ENCODE measurements around the gene MTG2.

Gene MTG2

GRCh38 chr20:62167474-62167873 is 15.4 kb upstream of the MTG2 start:
- Histone ChIP-seq H3K4me3 (ENCODE audit: low read length) (no peak overlapping the region), H3K27me3 (ENCODE audit: control insufficient read depth, insufficient read depth, low read length) (no peaks in the 10 kb centered on the region), H3K4me1 (ENCODE audit: control insufficient read depth, insufficient read depth, low read length) (no peaks in the 10 kb centered on the region), H3K36me3 (ENCODE audit: control insufficient read depth, insufficient read depth, low read length) (no peaks in the 10 kb centered on the region), H3K9ac (ENCODE audit: low read length) (no peak overlapping the region), H3K9me3 (ENCODE audit: control insufficient read depth, low read length) (no peaks in the 10 kb centered on the region)

- Histone ChIP-seq H3K4me3 (ENCODE audit: low read length) (no peak overlapping the region), H3K36me3 (ENCODE audit: control insufficient read depth, insufficient read depth, low read length) (no peaks in the 10 kb centered on the region), H3K9ac (ENCODE audit: low read length) (no peak overlapping the region), H3K4me1 (ENCODE audit: control insufficient read depth, insufficient read depth, low read length) (no peaks in the 10 kb centered on the region), H3K9me3 (ENCODE audit: control insufficient read depth, low read length) (no peaks in the 10 kb centered on the region), H3K27me3 (ENCODE audit: control insufficient read depth, insufficient read depth, low read length) (no peaks in the 10 kb centered on the region)
Measured at GRCh38 chr20:62168061-62168460, 14.8 kb upstream of the MTG2 start.

GRCh38 chr20:62168890-62169435 is 13.9 kb upstream of the MTG2 start:
- no peak overlapping the region for H3K9ac ChIP-seq (ENCODE audit: low read length)
- H3K27me3 ChIP-seq (ENCODE audit: control insufficient read depth, insufficient read depth, low read length), result no peaks in the 10 kb centered on the region
- no peaks in the 10 kb centered on the region for H3K36me3 ChIP-seq (ENCODE audit: control insufficient read depth, insufficient read depth, low read length)

GRCh38 chr20:62170536-62170935 is 12.3 kb upstream of the MTG2 start:
- H3K9ac ChIP-seq (ENCODE audit: low read length), result no peak overlapping the region
- H3K4me1 ChIP-seq (ENCODE audit: control insufficient read depth, insufficient read depth, low read length), result no peaks in the 10 kb centered on the region
- H3K36me3 ChIP-seq (ENCODE audit: control insufficient read depth, insufficient read depth, low read length), result no peaks in the 10 kb centered on the region
- no peaks in the 10 kb centered on the region for H3K9me3 ChIP-seq (ENCODE audit: control insufficient read depth, low read length)
- no peak overlapping the region for H3K4me3 ChIP-seq (ENCODE audit: low read length)
- H3K27me3 ChIP-seq (ENCODE audit: control insufficient read depth, insufficient read depth, low read length), result no peaks in the 10 kb centered on the region

More at GRCh38 chr20:62168890-62169435, 13.9 kb upstream of the MTG2 start:
- Histone ChIP-seq H3K4me1 (ENCODE audit: control insufficient read depth, insufficient read depth, low read length) (no peaks in the 10 kb centered on the region), H3K9me3 (ENCODE audit: control insufficient read depth, low read length) (no peaks in the 10 kb centered on the region), H3K4me3 (ENCODE audit: low read length) (no peak overlapping the region)

GRCh38 chr20:62171245-62171644 is 11.6 kb upstream of the MTG2 start:
- Histone ChIP-seq H3K36me3 (ENCODE audit: control insufficient read depth, insufficient read depth, low read length) (no peaks in the 10 kb centered on the region), H3K4me1 (ENCODE audit: control insufficient read depth, insufficient read depth, low read length) (no peaks in the 10 kb centered on the region), H3K4me3 (ENCODE audit: low read length) (no peak overlapping the region), H3K9ac (ENCODE audit: low read length) (no peak overlapping the region), H3K27me3 (ENCODE audit: control insufficient read depth, insufficient read depth, low read length) (no peaks in the 10 kb centered on the region), H3K9me3 (ENCODE audit: control insufficient read depth, low read length) (no peaks in the 10 kb centered on the region)

- Histone ChIP-seq H3K36me3 (ENCODE audit: control insufficient read depth, insufficient read depth, low read length) (no peaks in the 10 kb centered on the region), H3K9me3 (ENCODE audit: control insufficient read depth, low read length) (no peaks in the 10 kb centered on the region)
Measured at GRCh38 chr20:62172666-62173065, 10.2 kb upstream of the MTG2 start.

GRCh38 chr20:62174021-62174804 is 8.6 kb upstream of the MTG2 start:
- Histone ChIP-seq H3K9ac (ENCODE audit: low read length) (no peak overlapping the region), H3K4me1 (ENCODE audit: control insufficient read depth, insufficient read depth, low read length) (no peaks in the 10 kb centered on the region), H3K9me3 (ENCODE audit: control insufficient read depth, low read length) (no peaks in the 10 kb centered on the region), H3K4me3 (ENCODE audit: low read length) (no peak overlapping the region), H3K27me3 (ENCODE audit: control insufficient read depth, insufficient read depth, low read length) (no peaks in the 10 kb centered on the region), H3K36me3 (ENCODE audit: control insufficient read depth, insufficient read depth, low read length) (no peaks in the 10 kb centered on the region)

More at GRCh38 chr20:62172666-62173065, 10.2 kb upstream of the MTG2 start:
- Histone ChIP-seq H3K27me3 (ENCODE audit: control insufficient read depth, insufficient read depth, low read length) (no peaks in the 10 kb centered on the region), H3K4me1 (ENCODE audit: control insufficient read depth, insufficient read depth, low read length) (no peaks in the 10 kb centered on the region), H3K9ac (ENCODE audit: low read length) (no peak overlapping the region), H3K4me3 (ENCODE audit: low read length) (no peak overlapping the region)

GRCh38 chr20:62174870-62175624 is 7.8 kb upstream of the MTG2 start:
- Histone ChIP-seq H3K9me3 (ENCODE audit: control insufficient read depth, low read length) (no peaks in the 10 kb centered on the region), H3K27me3 (ENCODE audit: control insufficient read depth, insufficient read depth, low read length) (no peaks in the 10 kb centered on the region), H3K9ac (ENCODE audit: low read length) (no peak overlapping the region), H3K36me3 (ENCODE audit: control insufficient read depth, insufficient read depth, low read length) (no peaks in the 10 kb centered on the region), H3K4me1 (ENCODE audit: control insufficient read depth, insufficient read depth, low read length) (no peaks in the 10 kb centered on the region), H3K4me3 (ENCODE audit: low read length) (no peak overlapping the region)

- Histone ChIP-seq H3K4me3 (ENCODE audit: low read length) (no peak overlapping the region), H3K36me3 (ENCODE audit: control insufficient read depth, insufficient read depth, low read length) (no peaks in the 10 kb centered on the region), H3K9me3 (ENCODE audit: control insufficient read depth, low read length) (no peaks in the 10 kb centered on the region), H3K4me1 (ENCODE audit: control insufficient read depth, insufficient read depth, low read length) (no peaks in the 10 kb centered on the region), H3K9ac (ENCODE audit: low read length) (no peak overlapping the region), H3K27me3 (ENCODE audit: control insufficient read depth, insufficient read depth, low read length) (no peaks in the 10 kb centered on the region)
Measured at GRCh38 chr20:62175711-62176110, 7.1 kb upstream of the MTG2 start.

GRCh38 chr20:62176866-62177265 is 6.0 kb upstream of the MTG2 start:
- no peaks in the 10 kb centered on the region for H3K9me3 ChIP-seq (ENCODE audit: control insufficient read depth, low read length)
- H3K9ac ChIP-seq (ENCODE audit: low read length), result no peak overlapping the region
- no peaks in the 10 kb centered on the region for H3K27me3 ChIP-seq (ENCODE audit: control insufficient read depth, insufficient read depth, low read length)
- H3K36me3 ChIP-seq (ENCODE audit: control insufficient read depth, insufficient read depth, low read length), result no peaks in the 10 kb centered on the region
- no peak overlapping the region for H3K4me3 ChIP-seq (ENCODE audit: low read length)
- H3K4me1 ChIP-seq (ENCODE audit: control insufficient read depth, insufficient read depth, low read length), result no peaks in the 10 kb centered on the region

- no peaks in the 10 kb centered on the region for H3K4me1 ChIP-seq (ENCODE audit: control insufficient read depth, insufficient read depth, low read length)
- no peak overlapping the region for H3K4me3 ChIP-seq (ENCODE audit: low read length)
- H3K9ac ChIP-seq (ENCODE audit: low read length), result no peak overlapping the region
- H3K27me3 ChIP-seq (ENCODE audit: control insufficient read depth, insufficient read depth, low read length), result no peaks in the 10 kb centered on the region
- H3K9me3 ChIP-seq (ENCODE audit: control insufficient read depth, low read length), result no peaks in the 10 kb centered on the region
- H3K36me3 ChIP-seq (ENCODE audit: control insufficient read depth, insufficient read depth, low read length), result no peaks in the 10 kb centered on the region
Measured at GRCh38 chr20:62177307-62177706, 5.5 kb upstream of the MTG2 start.

Data from mucosa of stomach (tissue), 1 donor.